Measurements from ENCODE around the gene LRP5. TPM values are rescaled to one million over a fixed set of nuclear protein-coding genes. Genes with fewer than 3 reads are reported as not detected.

LRP5 gene
- total RNA-seq, 4 donors from 2014 or later, result 32.6 to 68.9 (median 42.5) TPM

GRCh38 chr11:68498321-68498720, 185.9 kb downstream of the LRP5 start:
- Histone ChIP-seq H3K27me3 (no peaks in the 10 kb centered on the region), H3K9me3 (no peaks in the 10 kb centered on the region), H3K36me3 (no peaks in the 10 kb centered on the region), H3K4me1 (peaks cover 24 to 78% (median 25%) of the 10 kb centered on the region in 3 donors), H3K27ac (no peak overlapping the region), H3K4me3 (no peak overlapping the region)
- TF ChIP-seq POLR2A (IDR thresholded peaks at IDR 0.05) (no peak), EP300 (IDR thresholded peaks at IDR 0.05) (no peak), POLR2AphosphoS5 (IDR thresholded peaks at IDR 0.05) (no peak), CTCF (IDR thresholded peaks at IDR 0.05) (no peak)
- no peak for ATAC-seq
- WGBS, 2 donors (ENCODE audit: low coverage in 1 of 2), result 4 to 16% methylated on average over 2 of the region's 2 CpGs

Small RNAs within 50 kb of the gene (small RNA-seq; reads per million reads assigned to genes)
- 0 reads per million in 4 donors for gene NDUFA3P2

Other genes with a start within 250 kb of the LRP5 start
- 10 to 100 TPM; 11.1 to 66.1 (median 33.9) TPM for gene CHKA, start 191.2 kb upstream of the LRP5 start, total RNA-seq
- gene KMT5B, start 99.3 kb upstream of the LRP5 start, total RNA-seq, result 10 to 100 TPM; 35.1 to 75.6 (median 39.8) TPM
- gene C11orf24, start 40.6 kb upstream of the LRP5 start, total RNA-seq, result 10 to 100 TPM; 15.1 to 48.7 (median 26.0) TPM
- gene PPP6R3, start 148.2 kb downstream of the LRP5 start, total RNA-seq, result 100 to 1,000 TPM; 128 to 164 (median 144) TPM

Data from gastroesophageal sphincter (tissue), 4 donors.